HG03575 (cell line): ENCODE results near the gene CALD1.

ENCODE experiments used
- ATAC-seq: cut with Tn5 transposase; IDR thresholded peaks from one replicate; pipeline ENCODE4 v1.9.1; 2021; ENCODE audit not compliant: unreplicated experiment, insufficient number of reproducible peaks, low FRiP score; ENCODE audit errors: extremely low read depth

CALD1 gene

DNA sequence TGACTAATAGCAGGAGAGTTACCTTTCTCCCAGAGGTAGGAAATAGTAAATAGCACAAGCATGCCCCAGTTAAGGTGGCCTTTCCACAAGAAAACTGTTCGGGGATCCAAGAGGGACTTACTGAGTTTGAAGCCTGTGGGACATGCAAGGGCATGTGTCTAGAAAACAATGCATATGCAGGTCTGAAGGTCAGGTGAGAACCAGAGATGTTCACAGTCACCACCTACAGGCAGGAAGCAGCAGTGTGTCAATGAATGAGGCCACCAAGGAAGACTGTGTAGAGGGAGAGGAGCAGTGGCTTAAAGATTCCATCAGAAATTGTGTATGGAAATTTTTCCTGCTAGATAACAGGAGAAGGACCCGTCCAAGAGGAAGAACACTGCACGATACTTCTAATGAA lies 66.0 kb downstream of the CALD1 start:
- ATAC-seq: no peak

DNA sequence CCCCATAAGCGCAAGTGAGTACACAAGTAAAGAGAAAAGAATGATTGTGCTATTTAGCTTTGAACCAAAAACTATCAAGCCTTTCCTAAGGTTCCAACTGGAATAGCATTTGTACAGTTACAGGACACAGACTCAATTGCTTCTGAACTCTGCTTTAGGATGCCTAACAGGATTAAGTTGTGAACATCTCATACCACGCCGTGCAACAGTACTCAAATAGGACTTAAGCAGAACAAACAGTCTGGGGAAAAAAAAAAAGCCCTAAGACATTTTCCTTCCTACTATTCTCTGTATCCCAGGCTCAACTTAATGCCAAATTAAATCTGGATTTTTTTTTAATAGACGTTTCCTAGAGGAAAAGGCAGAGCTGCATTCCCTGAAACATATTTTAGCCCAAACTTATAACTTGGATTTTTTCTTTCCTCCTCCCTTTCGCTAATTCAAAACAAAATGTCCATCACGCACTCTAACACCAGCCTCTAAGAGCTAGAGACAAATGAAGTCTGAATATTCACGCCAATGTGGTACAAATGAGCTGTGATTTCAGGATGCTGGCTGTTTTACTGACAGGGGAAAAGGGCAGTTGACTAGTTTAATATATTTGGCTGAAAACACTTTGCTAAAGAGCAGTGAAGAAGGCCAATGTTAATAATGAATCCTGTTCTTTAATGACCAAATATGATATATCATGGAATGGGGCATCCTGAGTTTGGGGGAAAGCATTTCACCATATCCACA lies 68.6 kb downstream of the CALD1 start:
- no peak for ATAC-seq

DNA sequence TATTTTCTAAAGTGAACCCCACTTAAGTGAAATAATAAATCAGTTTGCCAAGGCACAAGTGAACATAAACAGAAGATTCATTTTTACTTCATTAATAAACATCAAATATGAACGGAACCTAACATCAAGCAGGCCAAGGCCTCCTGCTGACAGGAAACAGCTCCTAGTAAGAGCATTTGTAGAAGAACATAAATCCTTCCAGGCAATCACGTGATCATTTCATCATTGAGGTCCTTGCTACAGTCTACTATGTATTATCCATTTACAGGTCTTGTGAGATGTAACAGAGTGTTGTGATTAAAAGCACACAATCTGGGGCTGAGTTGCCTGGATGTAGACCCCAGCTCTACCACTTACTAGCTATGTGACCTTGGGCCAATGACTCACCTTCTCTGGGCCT lies 70.6 kb downstream of the CALD1 start:
- no peak for ATAC-seq

DNA sequence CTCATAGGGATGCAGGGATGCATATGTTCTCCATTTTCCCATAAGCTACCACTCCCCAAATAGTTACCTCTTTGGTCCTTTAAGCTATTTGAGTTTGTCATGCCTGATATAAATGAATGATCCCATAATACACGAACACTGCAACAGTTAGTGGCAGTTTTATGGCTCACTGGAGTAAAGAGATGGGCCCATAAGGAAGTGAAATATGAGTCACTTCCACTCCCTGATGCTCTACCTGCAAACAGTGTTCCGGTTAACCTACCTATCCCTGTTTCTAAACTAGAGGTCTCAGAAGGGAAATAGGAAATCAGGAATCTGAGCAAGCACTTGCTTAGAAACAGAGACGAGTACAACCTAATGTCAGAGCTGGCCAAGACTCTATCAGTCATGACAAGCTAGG lies 71.7 kb downstream of the CALD1 start:
- no peak for ATAC-seq

DNA sequence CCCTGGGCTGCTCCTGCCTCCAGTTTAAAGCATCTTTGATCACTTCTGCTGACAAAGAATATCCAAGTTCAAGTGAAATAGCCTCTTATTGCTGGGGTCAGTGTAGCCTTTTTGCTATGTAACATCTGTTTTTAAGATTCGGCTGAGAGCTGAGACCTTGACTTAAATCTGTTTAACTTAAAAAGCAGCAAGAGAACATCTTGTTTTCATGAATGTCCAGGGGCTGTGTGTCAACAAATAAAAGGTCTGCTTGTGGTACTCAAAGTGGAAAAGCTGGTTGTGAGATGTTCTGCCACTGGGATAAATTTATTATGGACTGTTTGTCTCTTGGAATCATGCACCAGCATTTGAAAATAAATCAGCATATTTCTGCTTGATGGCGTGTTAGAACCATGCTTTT lies 73.2 kb downstream of the CALD1 start:
- no peak for ATAC-seq

DNA sequence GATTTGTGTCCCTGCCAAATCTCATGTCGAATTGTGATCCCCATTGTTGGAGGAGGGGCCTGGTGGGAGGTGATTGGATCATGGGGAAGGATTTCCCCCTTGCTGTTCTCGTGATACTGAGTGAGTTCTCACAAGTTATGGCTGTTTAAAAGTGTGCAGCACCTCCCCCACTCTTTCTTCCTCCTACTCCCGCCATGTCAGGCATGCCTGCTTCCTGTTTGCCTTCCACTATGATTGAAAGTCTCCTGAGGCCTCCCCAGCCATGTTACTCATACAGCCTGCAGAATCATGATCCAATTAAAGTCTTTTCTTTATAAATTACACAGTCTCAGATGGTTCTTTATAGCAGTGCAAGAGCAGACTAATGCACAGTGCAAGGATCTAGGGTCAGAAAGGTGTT lies 75.4 kb downstream of the CALD1 start:
- ATAC-seq: no peak

DNA sequence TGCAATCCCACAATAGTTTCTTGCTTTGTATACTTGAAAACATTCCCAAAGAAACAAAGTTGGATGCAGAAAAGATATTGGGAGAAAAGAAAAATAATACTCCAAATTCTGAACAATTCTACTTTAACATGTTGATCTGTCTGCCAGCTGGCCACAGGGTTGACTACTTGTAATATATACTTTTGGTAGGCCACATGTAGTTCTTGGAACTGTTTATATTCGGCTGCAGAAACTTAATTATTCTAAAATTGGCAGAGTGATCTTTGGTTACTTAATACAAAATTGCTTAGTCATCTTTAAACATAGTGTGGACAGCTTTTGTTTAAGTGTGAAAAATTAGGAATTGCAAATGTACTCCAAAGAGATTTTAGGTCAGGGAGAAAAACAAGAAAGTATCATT lies 76.0 kb downstream of the CALD1 start:
- no peak for ATAC-seq

DNA sequence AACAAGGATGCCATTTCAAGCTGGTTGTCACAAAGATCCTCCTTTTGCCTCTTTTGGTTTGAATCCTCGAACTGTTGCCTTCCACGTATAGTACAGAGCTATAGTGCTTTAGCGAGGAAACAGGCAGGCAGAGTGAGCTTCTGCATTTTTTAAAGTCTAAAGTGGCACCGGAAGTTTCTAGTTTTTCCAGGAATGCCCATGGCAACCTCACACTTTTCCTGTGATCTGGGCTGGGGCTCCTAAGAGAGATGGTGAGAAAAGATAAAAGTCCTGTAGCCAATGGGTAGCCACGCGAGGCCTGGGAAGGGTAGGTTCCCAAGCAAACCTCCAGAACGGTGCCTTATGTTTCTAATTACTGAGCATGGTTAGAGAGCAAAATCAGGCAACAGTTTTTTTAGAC lies 76.7 kb downstream of the CALD1 start:
- no peak for ATAC-seq

DNA sequence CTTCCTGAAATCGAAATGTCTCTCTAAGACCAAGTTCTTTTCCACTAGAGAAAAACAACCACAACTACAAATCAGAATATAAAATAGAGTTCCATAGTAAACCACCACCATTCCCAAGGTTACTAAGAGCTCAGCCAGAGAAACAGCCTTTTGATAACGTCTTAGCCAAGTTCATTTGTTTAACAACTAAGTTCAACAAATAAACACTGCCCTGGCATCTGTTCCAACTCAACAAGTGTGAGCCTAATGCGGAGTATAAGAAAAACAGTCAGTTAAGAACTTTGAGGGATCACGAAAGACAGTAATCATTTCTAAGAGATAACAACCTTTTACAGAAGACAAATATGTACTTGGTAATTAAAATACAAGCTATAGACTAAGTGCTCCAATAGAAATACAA lies 77.3 kb downstream of the CALD1 start:
- no peak for ATAC-seq

DNA sequence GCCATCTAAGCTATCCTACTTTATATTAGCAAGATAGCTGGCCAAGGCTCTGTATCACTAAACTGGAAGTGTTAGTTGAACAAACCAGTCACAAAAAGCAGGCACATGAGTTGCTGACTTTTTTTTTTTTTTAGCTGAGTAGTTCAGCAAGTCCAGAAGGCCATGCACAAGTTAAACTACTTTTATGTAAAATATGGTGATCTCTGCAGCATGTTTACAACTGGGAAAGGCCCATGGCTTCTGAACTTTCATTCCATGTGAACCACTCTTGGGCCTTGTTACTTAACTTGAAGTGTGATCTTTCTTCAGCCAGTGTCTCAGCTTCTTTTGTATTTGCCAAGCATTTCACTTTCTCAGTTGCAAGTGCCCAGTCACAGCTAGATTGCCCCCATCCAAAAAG lies 78.5 kb downstream of the CALD1 start:
- ATAC-seq: no peak

DNA sequence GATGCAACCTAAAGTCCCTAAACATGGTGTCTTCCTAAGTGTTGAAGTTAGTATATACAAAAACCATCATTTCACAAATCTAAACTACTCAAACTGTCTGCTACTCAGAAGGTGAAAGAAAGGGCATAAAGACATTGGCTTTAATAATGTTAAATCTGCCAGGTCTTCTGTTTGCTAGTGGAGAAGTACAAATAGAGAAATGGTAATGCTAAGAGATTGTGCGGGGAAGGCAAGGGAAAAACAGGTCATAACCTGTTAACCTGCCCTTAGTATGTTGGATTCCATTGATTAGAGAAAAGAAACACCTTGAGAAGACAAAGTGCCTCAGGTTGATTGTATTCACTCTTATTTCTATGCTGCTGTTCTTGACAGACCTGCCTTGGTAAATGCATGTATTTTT lies 80.3 kb downstream of the CALD1 start:
- no peak for ATAC-seq

DNA sequence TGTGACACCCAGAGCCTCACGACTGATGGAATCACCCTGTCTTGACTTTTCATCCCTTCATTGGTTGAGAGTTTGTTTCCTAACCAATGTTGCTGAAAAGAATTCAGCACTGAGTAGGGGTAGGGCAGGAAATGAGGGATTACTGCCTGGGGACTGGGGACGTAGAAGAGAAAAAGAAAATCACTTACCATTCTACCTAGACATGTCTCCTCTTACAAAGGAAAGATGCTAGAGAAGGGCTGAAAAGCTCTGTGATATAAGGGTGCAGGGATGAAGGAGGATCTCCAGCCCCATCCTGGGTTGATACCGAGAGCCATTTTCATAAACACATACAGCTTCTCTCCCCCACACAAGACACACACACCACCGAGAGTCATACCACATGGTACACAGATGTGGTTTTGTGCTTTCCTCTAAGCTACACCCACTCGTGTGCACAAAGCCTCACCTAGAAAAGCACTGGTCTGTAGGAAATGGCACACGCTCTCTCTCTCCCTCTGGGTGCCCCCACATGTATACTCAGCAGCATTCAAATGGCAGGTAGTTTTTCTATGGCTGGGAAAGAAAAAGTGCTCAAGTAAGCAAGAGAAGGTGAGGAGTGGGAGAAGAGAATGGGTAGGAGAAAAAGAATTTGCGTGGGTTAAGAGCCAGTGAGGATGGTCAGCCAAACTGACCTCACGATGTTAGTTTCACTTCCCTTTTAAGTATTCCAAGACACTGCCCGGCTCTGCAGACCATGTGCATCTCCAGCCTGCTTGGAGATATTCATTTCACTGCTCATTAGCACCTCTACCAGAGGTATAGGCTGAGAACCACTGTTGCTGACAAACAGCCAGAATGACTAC lies 85.8 kb downstream of the CALD1 start:
- ATAC-seq: peak; percentile 49

DNA sequence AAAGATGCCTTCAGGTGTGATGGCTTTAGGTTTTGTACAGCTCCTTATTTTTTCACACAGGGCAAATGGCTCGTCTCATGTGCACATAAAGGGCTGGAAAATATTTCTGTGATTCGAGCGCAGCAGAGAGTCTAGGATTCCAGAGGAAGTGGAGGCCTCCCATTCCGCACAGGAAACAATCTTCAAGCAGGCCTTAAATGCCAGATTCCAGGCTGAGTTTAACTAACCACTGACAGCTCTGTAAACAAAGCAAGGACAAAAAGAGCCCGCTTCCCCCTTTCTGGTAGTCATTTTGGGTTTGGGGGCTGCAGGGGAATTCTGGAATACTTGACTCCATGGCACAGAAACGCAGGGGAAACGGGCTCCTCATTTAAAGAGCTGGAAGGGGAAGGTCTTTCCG lies 87.2 kb downstream of the CALD1 start:
- no peak for ATAC-seq

DNA sequence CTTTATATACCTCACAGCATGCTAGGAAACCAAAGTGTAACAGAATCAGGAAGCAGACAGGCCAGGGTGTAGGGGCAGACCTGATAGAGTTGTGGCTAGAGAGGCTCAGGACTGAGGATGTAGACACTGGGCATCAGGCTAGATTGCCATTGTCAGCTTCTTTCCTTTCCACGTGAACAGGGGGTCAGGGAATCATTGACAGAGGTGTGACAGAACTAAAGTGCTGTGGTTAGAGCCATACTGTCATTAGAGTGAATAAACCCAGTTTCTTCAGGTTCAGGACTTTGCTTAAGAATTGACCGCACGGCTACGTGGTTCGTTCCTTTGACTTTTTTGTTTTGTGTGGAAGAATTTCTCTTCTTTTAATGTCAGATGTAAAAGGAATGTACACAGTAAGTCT lies 90.7 kb downstream of the CALD1 start:
- no peak for ATAC-seq

DNA sequence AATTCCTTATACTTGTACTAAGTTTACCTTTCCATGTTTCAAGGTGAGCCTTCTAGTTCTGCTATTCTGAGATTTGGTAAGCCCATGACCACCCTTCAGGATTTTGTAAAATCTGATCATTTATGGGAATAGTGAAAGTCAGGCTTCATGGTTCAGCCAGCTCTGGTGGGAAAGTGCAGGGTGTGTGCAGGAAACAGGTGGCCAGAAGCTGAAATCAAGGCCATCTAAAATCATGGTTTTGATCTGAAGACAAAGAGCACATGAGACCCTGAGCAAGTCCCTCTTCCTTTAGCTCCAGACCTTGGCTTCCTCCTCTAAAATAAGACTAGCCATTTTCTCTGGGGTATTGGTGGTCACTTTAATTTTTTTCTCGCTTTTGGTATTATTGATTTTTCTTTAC lies 91.3 kb downstream of the CALD1 start:
- ATAC-seq: no peak

DNA sequence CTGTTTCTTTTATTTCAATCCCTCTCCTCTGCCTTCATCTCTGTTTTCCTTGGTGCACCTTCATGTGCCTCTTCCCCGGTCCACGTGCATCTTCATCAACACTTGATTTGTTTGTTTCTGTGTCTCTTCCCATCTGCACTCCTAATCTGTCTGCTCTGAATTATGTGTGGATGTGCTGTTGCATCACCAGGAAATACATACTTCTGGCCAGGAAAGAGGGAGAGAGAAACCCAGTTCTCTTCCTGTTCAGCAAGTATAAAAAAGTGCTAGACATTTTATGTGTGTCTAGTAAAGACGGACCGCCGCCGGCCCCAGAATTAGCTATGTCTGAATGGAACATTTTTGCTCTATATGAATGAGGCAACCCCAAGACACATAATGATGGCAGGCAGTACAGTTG lies 93.8 kb downstream of the CALD1 start:
- no peak for ATAC-seq

DNA sequence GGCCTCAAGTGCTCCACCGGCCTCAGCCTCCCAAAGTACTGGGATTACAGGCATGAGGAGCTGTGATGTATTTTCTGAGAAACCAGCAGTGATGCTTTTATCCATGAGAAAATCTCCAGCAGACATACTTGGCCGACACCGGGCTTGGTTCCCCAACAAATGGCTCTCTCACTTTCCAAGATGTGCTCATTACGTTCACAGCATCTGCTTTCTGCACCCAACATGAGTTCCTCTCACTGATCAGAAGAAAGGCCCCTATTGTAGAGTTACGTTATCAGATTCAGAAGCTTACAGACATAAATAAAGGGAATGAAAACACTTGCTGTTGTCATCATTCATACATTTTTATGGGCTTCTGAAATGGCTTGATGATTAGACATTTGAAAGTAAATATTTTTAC lies 95.0 kb downstream of the CALD1 start:
- no peak for ATAC-seq

DNA sequence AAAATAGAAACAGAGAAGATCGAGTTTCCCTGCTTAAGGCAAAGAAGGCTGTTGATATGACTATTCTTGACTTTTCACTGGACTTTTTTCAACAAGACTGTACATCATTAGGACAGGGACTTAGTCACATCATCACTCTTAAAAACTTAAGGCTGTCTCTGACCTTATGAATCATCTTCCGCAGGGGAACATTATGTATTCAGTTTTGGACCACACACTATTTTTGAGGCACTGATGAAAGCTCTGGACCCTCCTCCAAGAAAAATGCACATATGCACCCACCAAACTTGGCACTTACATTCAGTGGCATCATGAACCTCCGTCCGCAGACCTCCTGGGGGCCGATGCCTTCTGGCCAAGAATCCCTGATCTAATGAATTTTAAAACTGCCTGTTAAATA lies 96.4 kb downstream of the CALD1 start:
- ATAC-seq: no peak

DNA sequence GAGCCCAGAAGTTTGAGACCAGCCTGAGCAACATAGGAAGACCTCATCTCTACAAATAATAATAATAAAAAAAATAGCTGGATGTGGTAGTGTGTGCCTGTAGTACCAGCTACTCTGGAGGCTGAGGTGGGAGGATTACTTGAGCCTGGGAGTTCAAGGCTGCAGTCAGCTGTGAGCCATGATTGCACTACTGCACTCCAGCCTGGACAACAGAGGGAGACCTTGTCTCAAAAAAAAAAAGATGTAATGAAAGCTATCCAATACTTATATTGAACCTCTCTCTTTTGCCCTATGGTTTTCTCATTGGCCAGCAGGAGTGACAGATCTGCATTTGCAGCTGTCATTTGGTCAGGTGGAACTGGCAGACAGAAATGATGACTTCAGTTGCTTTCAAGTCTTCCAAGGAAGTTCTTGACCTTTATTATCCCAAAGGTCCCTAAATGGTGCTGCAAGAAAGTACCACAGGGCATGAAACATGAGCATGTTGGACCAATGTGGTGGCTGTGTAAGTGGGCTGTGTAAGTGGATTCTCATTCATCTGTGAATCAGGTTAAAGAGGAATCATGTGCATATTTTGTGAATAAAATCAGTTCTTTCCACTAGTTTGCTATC lies 99.4 kb downstream of the CALD1 start:
- ATAC-seq: no peak

DNA sequence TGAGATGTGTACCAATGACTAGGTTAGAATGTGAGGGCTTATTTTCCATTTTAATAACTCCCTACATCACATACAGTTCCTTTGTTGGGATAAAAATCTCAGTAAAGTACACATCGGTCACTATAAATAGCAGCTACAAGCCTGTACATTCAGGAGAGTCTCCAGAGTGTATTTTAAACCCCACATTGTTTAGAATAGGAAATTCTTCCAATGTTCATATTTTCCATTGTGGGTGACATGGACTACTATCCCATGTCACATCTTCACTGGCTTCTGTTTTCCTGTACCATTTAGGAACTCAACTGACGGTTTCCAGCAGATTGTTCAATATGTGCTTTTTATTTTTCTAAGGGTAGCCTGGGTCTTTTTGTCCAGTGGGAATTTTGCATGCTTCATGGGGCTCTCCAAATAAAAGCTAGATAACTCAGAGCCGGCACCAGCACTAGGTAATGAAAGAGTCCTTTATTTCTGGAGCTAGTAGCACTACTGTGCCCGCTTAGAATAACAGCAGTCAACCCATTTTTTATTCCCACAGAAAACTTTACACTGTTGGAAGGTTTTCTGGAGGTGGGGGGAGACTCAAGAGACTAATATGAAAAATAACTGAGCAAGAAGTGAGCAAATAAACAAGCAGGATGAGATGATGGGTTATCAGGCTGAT lies 100.5 kb downstream of the CALD1 start:
- ATAC-seq: no peak
